ENCODE results near the gene IFRD2.
"Not testable (repeated sequence)": the region's sequence is repeated elsewhere in the genome, so short reads cannot be mapped to it uniquely, and the experiment has no call there.

IFRD2 gene

DNA sequence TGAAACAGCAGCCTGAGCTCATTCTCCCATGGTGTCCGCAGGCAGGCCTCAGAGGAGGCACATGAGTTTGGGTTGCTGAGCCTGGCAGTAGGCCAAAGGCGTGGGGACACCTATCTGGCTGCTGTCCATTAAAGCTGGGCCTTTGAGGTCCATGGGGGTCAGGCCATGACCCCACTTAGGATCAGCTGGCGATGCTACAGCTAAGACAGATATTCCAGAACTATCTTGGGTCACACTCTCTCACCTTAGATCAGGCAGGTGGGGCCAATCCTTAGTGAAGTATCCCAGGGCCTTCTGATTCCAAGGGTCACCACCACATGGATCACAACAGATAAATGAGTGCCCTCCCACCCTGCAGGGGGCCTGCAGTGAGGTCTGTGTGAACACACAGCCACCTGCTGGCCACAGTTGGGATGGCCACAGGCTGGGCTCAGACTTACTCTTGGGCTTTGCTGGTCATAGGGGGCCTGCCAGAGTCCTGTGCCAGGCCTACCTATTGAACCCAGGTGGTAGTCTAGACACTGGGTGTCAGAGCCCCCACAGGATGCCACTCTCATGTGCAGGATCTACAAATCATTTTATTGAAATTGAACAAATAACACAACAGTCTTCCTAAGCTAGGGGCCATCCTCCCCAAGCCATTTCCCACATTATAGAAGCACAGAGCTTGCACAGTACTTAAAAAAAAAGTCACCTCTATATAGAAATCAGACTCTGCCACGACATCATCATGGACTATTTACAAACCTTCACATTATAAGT is 32.3 kb upstream of the IFRD2 start:
- peak in 1 of 2 experiments; percentile 65 for DNase-seq

DNA sequence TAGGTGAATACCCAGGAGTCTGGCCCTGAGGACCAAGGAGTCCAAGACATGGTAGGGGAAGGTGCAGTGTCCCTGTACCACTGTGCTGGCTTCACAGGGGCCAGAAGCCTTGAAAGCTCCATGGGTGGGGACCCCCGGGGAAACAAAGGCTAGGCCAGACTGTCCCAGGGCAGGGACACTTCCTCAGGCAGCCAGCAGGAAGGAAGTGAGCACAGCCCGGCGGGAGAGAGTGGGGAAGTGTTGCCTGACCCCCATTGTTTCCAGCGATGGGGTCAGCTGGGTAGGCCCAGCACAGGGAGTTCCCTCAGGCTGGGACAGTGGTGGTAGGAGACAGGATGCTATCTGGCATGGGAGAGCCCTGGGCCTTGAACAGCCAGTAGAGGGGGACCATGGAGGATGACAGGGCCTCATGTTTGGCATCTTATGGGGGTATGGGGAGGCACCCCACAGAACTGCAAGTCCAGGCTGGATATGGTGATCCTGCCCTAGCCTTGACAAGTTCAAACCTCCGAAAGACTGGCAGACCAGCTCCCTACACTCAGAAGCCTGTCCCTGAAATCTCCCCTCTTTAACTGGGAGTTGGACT is 31.5 kb upstream of the IFRD2 start:
- no peak for DNase-seq

DNA sequence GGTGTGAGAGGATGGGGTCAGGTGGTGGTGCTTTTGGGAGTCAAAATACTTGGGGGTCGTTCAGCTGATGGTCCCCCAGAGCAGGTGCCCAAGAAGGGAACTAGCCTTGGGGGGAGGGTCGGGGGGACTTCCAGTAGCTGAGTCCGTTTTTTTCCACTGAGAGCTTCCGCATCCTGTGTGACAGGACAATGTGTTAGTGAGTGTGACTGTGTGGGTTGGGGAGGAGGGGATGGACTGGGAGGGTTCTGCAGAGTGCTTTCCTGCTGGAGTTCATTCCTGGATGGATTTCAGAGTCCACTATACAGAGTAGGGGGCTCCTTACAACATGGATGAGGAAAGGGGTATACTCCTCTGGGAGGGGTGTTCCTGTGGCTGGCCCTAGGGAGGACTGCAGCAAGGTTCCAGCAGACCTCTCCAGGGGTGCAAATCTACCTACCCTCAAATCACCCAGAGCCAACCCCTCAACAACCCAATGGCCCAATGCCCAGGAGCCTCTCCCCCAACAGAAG is 30.9 kb upstream of the IFRD2 start:
- DNase-seq, result no peak

DNA sequence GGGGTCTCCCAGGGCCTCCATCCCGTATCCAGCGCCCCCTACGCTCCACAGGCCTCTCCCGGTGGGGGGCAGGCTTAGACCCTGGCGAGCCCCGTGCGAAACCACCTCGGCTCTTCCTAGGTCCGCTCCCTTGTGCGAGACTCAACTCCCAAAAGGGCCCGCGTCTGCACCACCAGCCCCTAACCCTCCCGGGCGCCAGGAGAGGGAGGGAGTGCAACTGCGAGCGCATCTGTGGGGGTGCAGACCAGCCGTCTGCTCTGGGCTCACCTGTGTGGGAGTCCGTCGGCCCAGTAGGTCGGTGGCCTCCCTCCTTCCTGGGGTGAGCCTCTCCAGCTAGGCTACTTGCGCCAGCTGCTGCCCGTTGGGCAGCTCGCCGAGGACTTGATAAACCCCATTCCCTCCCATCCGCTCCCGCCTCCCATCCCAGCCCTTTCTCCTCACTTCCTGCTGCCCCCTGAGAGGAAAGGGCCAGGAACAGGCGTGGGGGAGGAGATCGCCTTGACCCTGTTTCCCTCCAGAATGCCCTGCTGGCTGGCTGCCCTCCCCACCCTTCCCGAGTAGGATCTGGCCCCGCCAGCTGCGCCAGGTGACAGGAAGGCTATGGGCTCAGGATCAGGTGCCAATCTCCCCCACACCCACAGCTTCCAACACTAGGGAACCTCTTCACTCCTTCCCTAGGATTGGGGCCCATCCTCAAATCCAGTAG is 30.3 kb upstream of the IFRD2 start, which contains the start of gene HYAL2:
Gene HYAL2 (minus strand): TSS at position 360 of the 706 bp plus-strand sequence. CDS start 2,256 bp downstream, outside the sequence.
- DNase-seq, result no peak

DNA sequence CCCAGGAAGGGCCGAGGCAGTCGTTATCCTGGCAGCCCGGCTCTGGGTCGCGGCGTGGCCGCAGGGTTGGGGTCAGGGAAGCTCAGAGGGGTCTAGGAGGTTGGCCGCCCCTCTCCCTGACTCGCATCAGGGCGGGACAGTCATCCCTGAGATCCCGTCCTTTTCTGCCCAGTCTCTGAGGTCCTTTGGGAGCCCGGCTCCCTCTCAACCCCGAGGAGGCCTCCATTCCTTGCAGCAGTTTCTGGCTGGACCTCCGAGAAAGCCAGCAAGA is 29.8 kb upstream of the IFRD2 start:
- no peak for DNase-seq

DNA sequence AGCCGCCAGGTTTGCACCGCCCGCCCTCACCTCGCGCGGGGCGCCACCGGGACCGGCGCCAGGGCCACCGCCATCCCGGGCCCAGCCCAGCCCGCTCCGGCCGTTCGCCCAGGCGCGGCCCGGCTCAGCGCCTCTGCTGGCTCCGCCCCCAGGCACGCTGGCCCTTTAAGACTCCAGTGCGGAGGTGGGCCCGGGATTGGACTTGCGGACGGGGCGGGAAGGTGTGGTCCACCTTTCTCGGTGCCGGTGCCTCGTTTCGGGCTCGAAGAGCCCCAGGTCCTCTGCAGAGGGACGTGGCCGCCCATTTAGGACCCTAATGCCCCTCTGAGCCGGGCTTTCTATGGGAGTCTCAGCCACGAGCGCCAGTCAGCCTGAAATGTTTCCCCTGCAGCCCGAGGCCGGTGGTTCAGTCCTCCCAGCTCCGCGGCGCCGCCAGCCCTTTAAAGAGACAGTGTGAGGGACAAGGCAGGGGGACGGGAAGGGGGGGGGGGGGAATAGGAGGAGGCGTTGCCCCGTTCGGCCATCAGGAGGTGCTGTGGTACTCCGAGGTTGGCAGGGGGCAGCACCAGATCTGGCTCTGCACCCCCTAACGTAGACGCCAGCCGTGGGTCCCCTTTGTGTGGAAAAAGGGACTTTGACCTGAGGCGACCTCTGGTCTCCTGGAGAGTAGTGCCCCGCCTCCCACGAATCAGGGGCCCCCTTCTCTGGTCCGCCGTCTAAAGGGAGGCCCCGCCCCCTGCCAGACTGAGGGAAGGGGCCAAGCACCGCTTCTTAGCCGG is 29.3 kb upstream of the IFRD2 start:
- peak; percentile 39 to 80 for DNase-seq

DNA sequence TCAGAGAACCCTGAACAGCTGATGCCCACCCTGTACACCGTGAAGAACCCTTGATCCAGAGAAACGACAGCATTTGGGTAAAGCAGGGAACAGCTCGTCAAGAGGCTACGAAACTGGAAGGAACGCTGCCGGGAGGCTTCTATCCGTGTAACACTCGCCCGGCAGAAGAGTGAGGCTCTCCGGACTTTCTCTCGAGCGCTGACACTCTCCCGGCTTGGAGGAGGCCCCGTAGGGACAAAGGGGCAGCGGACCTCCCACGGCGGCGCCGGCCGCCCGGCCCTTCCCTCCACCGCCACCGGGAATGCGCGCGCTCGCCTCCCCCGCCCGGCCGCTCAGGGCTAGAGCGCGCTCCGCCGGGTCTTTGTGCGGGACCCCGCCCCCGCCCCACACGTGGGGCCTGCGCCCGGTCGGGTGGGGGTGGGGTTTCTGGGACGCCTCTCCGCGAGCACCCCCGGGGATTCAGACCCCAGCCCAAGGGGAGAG is 28.7 kb upstream of the IFRD2 start:
- DNase-seq, result peak in 1 of 2 experiments; percentile 77

DNA sequence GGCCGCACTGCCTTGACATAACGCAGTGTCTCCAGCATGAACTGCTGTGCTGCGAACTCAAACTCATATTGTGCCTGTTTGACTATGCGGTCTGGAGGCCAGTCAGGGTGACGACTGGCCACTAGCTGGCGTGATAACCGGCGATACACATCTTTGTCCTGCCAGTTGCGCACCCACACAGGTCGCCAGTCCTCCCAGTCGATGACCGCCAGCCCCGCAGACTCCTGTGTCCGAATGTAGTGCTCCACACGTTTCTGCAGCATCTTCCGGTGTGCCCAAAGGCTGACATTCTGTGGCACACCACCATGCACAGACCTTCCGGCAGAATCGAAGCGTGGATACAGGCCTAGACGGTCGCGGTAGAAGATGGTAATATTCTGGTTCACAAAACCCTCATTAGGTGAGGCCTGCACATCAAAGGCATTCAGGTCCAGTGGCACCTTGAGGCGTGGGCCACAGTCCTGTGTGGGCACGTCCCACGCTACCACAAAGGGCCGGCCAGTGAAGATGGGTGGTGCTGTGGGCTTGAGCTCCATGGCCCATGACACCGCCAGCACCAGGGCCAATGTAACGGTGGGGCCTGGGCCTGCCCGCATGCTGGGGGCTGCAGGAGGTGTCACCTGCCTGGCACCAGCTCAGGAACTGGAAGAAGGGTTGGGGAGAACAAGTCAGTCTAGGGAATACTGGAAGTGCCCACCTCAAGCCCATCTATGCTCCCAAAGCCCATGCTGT is 27.8 kb upstream of the IFRD2 start:
- no peak for DNase-seq

DNA sequence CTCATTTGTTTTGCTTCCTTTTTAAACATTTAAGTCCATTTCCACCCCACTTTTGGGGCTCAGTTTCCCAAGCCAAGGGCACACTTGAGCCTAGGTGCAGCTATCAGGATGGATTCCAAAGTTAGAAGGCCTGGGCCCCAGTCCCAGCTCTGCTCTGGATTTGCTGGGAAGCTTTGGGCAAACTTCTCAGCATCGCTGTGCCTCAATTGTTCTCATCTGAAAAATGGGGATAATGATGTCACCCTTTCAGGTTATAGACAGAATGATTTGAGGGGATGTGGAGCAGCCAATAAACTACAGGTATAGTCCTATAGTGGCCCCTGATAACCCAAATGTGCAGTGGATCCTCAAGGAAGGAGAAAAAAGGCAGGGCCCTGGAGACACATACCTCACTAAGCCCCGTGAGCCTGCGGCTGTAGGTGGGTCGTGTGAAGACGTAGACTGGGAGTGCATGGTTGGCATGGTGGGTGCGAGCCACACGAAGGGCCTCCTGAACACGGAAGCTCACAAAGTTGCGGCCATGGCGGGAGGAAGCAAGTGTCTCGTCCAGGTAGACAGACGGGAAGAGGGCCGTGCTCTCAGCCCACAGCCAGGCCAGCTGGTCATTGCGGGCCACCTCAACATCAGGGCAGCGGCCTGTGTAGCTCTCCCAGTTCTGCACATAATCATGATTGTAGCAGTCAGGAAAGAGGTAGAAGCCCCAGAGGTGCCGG is 27.1 kb upstream of the IFRD2 start:
- no peak for DNase-seq

DNA sequence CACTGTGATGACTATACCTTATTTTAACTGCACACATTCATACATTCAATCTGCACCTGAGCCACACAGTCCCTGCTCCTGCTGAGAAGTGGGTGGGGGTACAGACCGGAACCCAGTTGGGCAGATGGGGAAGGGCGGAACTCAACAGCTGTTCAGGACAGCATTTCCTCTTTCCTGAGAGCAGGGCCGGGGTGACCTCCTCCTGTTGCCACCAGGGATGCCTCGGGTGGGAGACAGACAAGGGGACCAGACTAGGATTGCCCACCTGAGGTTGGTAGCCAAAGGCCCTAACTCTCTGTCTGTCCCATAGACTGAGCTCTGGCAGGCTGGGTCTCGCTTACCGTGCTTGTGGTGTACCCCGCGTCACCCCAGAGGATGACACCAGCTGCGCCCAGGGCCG is 26.4 kb upstream of the IFRD2 start:
- DNase-seq, result no peak

DNA sequence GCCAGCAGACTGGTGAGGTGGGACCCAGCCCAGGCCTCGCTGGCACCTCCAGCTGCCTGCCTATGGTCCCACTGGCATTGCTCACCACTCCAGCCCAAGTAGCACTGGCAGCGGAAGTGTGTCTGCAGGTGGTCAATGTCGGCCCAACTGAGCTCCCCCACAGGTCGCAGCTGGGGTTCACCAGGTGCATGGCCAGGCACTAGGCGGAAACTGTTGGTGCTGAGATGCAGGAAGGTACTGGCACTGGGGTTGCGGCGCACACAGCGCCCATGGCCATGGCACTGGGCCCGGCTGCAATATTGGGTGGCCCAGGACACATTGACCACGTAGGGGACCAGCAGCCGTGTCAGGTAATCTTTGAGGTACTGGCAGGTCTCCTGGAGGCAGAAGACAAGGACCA is 25.9 kb upstream of the IFRD2 start:
- DNase-seq, result no peak

DNA sequence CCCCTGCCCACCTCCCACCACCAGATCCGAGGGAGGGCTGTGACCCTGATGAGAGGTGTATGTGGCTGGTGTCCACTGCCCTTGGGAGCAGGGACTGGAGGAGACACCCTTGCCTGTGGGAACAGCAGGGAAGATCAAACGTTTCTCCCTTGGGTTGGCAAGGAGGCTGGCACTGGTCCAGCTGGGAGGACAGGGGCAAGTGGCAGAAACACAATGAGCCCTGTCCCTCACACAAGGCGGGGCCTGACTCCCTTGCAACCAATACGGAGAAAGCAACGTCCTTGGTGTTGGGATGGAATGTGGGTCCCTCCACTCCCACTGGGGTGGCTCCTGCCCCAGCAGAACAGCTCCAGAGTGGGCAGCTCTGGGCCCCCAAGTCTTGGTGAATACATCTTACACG is 25.1 kb upstream of the IFRD2 start:
- no peak for DNase-seq

DNA sequence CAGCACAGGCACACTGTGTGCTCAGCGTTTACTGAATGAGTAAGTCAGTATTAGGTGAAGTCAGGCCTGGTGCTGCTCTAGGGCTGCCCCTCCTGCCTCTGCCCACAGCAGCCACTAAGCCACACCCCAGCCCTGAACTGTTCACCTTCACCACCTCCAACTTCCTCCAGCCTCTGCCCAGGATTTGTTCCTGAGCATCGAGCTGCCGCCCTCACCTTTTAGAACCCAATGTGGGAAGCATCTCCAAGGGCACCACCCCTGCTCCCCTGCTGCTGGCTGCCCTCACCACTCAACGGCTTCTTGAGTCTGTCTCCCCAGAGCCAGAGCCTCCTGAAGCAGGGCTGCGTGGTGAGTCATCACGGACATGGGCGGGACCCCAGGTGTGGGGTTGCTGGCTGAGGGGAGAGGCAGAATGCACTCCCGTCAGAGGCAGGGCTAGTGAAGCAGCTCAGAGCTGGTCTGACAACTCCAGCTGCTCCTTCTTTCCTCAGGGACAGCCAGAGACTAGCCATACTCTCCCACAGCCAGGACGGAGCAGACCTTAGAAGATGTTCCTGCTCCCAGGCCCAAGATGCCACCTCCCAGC is 24.5 kb upstream of the IFRD2 start:
- DNase-seq, result no peak

DNA sequence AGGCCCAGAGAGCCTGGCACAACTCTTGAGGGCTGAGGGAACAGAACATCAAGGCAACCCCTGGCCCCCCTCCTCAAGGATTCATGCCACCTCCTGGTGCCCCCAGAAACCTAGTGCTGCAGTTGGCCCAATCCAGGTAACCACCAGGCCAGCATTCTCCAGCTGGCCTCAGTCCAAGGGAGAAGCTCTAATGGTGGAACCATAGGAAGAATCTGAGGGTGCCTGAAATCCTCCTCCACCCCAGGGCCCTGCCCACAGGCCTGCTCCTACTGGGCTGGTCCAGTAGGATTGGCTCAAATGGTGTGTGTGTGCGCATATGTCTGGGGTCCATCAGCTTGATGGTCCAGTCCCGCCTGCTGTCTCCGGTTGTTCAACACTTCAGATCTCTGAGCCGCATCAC is 22.6 kb upstream of the IFRD2 start:
- no peak for DNase-seq

DNA sequence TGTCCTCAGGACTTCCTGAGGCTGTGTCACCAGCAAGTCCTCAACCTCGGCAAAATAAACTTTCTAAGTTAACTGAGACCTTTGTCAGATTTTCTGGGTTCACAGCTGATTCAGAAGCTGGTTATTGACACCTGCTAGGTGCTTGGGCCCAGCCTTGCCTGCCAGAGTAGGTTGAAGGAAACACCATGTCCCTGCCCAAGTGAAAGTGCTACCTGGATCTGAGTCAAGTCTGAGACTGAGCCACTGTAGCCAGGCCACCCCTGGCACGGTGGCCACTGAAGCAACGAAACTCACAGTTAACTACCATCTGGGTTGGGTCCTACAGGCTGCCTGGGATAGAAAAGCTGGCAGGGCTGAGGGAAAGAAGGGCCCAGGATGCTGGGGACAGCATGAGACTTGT is 22.1 kb upstream of the IFRD2 start:
- no peak for DNase-seq

DNA sequence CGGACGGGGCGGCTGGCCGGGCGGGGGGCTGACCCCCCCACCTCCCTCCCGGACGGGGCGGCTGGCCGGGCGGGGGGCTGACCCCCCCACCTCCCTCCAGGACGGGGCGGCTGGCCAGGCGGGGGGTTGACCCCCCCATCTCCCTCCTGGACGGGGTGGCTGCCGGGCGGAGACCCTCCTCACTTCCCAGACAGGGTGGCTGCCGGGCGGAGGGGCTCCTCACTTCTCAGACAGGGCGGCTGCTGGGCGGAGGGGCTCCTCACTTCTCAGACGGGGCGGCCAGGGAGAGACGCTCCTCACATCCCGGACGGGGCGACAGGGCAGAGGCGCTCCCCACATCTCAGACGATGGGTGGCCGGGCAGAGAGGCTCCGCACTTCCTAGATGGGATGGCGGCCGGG is 19.8 kb upstream of the IFRD2 start:
- not testable (repeated sequence) for DNase-seq

DNA sequence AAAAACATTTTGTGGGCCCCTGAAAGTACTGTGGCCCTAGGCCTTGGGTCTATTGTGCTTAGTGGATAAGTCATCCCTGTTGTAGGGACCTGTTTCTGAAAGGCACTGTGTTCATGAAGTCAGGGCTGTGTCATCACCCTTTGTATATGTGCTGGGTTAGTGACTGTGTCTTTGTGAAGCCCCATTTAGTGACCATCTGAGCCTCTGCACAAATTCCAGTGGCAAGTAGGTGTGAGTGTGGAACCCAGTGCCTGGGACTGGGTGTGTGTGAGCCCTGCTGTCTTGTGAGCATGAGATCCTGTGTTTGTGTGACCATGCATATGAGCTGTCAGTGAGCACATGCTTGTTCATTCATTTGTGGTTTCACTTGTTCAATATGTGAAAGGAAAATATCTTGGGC is 12.4 kb upstream of the IFRD2 start:
- no peak for DNase-seq

DNA sequence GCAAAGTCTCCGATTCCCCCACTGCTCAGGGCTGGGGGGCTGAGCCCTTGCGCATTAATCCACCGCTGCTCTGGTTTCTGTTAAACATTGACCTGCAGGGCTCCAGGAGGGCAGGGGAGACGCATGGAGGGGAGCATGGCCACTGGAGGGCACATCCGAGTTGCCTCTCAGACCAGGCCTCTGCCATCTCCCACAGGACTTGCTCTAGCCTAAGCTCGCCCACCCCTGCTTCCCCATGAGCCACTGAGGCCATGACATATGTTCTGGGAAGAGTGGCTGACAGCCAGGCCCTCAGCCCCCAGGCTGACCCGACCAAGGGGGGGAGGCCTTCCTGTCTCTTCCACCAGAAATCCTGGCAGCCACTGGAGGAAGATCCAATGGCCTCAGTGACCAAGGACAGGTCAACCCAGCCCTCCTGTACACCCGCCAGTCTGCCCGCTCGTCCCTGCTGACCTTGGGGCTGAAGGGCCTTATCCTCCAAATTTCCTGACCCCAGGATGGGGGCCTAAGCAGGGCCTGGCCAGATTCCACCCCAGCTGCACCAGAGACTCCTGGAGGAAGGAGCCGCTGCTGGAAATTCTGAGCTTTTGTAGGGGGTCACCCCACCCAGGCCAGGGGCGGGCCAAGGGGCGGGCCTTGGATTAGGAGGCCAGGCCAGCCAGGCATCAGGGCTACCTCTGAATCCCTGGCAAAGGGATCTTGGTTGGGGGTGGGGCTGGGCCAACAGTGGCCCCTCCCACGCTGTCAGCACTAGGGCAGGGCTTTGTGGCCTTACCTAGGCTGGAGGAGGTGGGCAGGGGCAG is 11.0 kb upstream of the IFRD2 start, which contains the start of gene HYAL1:
Gene HYAL1 (minus strand): TSS at position 562 of the 803 bp plus-strand sequence. CDS start 618 bp downstream, outside the sequence.
- no peak for DNase-seq

DNA sequence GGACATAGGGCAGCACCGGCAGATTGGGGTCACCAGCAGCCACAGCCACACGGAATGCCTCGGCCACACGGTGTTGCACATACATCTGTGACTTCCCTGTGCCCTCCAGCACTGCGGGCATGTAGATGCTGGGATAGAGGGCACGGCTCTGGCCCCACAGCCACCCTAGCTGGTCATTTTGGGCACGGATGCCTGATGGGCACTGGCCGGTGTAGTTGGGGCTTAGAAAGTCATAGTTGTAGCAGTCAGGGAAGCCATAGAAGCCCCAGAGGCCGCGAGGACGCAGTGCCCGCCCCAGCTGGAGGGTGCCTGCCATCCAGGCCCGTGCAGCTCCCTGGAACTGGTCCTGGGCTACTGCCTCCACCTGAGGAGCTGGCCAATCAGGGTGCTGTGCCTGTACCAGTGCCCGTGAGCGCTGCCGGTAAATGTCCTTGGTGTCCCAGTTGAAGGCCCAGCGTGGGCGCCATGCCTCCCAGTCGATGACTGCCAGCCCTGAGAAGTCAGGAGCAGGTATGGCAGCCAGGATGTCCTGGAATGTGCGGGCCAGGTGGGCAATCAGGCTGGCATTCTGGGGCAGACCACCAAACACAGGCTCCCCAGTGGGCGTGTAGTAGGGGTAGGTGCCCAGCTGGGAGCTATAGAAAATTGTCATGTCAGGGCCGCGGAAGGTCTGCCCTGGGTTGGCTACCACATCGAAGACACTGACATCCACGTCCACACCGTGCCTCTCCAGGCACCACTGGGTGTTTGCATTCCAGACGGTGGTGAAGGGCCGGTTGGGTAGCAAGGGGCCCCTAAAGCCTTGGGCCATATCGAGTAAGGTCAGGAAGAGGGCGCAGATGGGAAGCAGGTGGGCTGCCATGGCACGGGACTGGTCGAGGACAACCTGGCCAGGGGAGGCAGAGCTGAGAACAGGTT is 10.1 kb upstream of the IFRD2 start:
- no peak for DNase-seq
